Activated T-helper 1 cell treated with anti-CD3 and anti-CD28 coated beads, Interleukin-2, amount 50 U/mL, for 16 hours (primary cell): ENCODE data around the gene C10orf53.
"Not testable (repeated sequence)": the region's sequence is repeated elsewhere in the genome, so short reads cannot be mapped to it uniquely, and the experiment has no call there.

ENCODE experiments used
- DNase-seq, 2 donors: peaks; one replicate each; pipeline ENCODE4 v3.0.0-alpha.2; 2020; ENCODE audit warnings: low read depth in 1 of 2, low spot score in 1 of 2

C10orf53 gene

DNA sequence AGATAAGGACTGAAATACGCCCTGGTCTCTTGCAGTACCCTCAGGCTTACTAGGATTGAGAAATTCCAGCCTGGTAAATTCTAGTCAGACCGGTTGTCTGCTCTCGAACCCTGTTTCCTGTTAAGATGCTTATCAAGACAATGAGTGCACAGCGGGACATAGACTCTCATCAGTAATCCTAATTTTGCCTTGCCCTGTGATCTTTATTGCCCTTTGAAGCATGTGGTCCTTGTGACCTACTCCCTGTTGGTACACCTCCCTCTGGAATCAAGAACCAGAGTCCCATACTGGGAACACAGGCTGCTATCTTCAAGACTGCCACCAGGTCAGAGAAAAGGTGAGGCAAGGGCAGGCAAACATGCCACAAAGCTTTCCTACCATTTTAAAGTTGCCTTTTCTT is 7.2 kb downstream of the C10orf53 start:
- no peak for DNase-seq

DNA sequence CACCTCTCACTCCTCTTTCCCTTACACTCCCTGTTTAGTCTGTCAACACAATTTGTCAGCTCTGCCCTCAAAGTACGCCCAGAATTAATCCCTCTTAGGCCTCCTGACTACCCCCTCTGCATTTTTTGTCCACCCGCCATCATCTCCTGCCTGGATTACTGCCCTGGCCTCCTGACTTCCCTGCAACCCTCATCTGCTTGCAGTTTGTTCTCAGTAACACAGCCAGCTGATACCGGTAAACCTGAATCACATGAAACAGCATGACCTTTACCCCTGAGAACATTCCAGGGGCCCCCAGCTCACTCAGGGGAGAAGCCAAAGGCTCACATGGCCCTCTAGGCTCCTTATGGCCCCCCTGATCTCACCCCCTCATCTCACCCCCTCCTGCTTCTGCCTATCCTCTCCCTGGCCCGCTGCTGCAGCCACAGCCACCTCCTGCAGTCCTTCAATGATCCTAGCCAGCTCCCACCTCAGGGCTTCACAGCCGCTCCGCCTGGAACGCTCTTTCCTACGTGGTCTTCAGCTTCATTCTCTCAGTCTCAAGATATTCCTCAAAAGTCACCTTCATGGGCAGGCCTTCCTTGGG is 8.9 kb downstream of the C10orf53 start:
- no peak for DNase-seq

DNA sequence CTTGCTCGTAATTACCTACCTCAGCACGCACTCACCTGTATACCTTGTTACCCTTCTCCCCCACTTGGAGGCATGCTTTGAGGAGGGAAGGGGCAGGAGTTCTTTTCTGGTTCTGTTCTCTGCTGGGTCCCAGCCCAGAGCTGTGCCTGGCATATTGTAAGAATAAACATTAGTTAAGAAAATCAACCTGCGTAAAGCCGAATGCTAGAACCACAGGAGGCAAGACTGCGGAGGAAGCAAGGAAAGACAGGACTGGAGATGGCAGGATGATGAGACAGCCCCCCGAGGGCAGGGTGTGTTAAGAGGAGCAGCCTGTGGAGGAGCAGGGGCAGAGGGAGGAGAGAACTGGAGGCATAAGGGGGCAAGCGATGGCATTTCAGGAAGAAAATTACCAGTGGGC is 9.5 kb downstream of the C10orf53 start:
- DNase-seq = no peak

DNA sequence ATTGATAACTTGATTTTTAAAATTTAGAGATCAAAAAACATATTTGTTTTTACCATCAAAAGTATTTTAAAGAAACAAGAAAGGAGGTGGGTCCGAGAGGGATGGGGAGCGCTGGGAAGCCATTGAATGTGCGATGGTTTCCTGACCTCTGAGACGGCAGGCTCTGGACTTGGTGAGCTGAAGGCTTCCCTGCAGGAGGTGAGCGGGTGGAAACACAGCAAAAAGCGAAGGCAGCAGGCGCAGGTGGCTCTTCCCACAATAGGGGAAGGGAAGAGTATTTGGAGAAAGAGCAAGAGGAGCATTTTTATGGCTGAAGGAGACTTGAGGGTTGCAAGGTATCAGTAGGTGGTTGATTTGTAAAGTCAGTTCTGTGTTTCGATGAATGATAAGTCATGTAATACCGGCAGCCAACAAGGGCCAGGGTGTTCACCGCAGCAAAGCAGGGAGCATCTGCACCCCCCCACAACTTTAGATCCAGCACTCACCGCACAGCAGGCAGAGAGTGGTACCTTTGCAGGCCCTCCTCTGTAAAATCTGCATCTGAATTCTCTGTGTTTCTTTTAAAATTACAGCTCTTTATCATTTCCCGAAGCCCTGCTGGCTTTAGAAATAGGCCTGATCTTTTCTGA is 10.5 kb downstream of the C10orf53 start:
- no peak for DNase-seq

DNA sequence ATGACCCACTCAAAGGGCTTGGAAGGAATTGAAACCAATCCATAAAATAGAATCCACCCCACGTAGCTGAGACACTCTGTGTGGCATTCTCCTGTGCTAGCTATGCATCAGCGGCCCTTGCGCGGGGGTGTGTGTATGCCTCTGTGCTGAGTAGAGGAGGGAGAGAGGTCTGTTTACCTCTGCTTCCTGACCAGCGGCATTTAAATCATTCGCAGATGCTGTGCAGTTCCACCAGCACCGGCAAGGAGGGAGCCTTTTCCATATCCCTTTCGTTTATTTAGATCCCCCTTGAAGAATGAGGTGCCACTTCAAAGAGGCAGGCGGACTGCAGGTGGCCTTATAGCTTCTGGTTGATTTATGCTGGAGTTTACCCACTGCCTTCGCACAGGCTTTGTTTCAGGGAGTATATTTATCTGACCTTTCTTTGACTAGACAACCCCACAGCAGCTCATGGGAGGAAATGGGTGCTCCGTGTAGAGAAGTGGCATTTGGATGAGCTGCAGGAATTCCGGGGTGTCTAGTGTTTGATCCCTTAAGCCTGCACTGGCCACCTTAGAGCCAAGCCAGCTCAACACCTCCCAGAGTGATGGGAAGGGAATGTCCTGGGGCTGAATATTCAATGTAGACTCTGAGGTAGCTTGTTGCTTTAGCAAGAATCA is 11.4 kb downstream of the C10orf53 start:
- no peak for DNase-seq

DNA sequence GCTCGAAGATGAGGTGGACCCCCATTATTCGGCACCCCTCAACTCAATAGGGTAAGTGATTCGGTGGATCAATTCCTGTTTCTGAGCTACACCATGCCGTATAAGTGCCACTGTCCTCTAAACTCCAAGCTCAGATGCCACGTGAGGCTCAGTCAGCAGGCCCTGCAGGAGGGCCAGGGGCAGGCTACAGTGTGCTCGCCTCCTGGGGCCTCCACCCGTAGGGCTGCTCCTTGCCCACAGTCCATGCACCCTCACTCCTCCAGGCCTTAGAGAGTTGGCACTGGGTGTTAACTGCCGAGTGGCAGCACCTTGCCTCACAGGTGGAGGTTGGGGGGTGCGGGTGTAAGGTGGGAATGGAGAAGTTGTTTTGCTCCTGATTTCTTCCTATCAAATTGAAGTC is 12.1 kb downstream of the C10orf53 start:
- no peak for DNase-seq

DNA sequence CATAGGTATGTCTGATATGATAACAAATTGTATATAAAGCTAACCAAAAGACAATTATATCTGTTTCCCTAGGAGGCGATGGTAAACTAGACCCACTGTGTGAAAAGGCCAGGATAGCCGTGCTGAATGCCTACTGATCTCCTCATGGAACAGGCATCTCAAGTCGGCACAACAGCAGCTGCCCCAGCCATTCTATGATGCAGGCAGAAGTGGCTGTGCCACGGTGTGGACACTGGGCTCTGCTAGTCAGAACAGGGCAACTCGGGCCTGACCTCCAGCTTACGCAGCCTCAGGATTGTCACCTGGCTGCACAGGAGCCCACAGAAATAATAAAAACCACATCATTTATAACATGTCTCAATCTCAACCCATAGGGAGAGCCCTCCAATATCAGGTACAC is 15.0 kb downstream of the C10orf53 start:
- DNase-seq = no peak

DNA sequence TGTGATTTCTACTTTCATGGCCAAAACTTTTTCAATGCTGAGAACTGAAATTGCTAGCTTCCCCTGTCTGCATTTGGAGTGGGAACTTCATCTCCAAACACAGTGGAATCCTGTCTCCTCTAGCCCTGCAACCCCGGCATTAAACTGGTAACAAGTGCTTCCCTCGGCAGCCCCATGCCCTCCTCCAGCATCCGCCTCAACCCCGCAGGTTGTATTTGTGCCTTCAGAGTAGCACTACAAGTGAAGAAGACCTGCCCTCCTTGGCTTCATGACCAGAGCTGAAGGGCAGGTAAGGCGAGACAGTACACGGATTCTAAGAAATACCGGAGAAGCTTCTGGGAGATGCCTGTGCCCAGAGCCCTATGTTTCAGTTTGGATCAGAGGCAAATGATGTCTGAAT is 16.9 kb downstream of the C10orf53 start:
- DNase-seq = no peak

DNA sequence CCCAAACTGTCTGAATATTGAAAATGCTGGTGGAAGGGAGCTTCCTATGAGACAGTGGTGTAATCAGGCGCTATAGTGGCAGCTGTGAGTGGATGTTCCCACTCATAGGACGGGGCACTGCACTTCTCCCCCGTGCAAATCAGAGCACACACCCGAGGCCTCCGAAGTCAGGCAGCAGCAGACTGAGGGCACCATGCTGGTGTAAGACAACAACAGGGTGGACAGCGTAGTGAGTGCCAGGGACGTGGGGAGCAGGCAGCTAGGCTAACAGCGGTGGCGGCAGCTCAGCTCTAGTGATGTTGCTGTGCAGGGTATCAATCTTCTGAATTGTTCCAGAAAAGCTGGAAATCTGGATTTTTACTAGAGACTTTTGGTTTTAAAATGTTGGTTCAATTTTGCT is 19.2 kb downstream of the C10orf53 start:
- DNase-seq = no peak

DNA sequence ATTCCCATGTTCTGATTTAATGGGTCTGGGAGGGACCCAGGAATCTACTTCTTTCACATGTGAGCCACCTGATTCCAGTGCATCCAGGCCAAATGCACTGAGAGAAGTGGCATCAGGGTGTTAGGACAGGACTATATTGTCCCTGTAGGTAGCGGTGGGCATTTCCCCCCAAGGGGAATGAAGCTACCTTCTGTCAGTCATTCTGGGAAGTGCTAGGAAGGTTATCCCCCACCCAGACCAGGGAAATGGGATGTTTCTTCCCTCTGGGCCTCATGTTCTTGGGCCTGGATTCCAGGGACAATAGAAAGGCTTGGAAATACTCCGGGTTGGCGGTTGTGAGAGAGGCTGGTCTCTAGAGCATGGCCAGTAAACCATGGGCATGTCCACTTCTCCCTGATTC is 20.8 kb downstream of the C10orf53 start:
- DNase-seq = no peak

DNA sequence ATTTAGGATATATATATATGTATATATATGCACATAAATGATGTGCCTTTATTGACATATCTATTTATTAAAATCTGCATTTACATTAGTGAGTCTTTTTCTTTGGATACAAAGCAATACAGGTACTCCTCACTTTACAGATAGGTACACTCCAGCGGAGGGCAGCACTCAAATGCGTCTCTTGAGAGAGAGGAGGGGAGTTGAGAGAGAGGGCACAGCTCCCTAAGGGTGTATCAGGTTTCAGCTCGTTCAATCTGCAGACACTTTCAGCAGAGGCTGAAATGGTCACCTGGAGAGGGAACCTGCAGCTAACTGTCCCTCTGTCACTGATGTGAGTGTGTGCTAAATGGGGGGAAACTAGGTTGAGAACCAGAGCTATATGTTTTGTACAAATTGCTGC is 21.5 kb downstream of the C10orf53 start:
- no peak for DNase-seq

DNA sequence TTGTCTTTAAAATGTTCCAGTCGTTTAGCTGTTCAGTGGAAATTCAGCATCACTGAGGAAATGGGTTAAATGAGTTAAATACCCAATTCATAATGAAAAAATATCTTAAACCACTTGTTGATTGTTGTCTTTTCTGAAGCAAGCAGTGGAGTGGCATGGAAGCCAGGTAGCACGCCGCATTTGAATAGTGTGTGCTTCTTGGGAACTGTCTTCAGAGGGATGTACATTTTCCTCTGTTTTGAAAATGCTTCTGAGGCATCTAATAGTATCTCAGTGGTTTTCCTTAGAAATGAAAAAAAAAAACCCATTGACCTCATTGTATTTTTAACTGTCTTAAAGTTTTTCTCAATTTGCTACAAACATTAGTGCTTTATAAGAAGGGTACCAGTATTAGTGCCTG is 28.1 kb downstream of the C10orf53 start:
- no peak for DNase-seq

DNA sequence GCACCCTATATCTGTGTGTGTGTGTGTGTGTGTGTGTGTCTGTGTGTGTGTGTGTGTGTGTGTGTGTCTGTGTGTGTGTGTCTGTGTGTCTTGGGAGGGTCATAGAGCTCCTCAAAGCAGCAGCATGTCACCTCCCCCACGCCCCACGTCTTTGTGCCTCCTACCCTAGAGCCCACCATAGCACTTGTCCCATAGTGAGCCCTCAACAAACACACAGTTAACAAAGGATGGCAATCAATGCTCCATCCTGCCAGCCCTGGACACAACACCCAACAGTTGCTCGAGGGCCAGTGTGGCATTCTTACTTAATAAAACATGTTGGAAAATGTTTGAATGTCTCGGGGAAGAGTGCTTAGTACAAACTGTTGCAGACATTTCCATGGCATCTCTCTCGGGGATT is 30.5 kb downstream of the C10orf53 start:
- DNase-seq = no peak

DNA sequence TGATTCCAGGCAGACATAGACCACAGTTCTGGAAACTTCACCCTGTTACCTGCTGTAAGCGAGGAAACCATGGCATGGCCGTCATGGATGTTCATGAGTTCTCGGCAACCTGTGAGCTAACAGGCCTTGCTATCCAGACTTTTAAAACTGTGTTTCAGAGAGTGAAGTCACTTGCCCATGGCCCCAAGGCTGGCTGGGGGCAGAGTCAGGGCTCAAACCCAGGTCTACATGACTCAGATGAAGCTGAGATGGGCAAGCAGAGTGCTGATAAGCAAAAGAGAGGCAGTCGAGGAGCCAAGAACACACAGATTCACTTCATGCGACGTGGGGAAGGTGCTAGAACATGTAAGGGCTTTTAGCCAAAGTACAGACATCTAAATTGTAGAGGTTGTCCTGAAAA is 31.5 kb downstream of the C10orf53 start:
- DNase-seq = no peak

DNA sequence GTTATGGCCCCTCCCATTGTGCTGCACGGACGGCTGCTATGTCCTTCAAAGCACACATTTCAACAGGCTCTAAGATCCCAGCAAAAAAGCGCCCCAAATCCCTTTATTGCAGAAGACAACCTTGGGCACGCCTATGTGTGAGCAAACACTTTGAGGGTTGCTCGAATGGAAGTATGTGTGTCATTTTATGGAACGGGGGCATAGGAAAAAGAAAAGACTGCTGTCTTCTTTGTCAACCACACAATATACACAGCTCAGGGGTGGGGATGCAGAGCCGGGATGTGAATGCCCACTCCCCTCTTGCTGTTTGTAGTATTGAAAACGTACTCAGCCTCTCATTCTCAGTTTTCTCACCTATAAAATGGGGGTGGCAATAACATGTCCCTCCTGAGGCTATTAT is 32.0 kb downstream of the C10orf53 start:
- DNase-seq = no peak

DNA sequence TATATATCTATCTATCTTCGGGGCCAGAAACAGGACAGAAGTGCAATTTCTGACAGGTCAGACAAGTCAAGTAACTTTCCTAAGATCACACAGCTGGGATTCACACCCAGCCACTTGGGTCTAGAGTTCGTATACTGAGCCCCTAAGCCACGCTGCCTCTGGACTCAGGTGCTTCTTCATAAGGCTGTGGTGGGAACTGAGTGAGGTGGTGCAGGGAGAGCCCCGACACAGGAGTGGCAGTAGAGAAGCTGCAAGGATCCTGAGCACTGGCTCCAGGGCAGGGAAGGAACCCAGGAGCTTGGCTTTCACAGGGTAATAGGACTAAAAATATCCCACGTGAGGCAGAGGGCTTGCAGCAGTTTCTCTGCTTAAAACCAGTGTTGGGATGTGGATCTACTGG is 33.8 kb downstream of the C10orf53 start:
- DNase-seq = no peak

DNA sequence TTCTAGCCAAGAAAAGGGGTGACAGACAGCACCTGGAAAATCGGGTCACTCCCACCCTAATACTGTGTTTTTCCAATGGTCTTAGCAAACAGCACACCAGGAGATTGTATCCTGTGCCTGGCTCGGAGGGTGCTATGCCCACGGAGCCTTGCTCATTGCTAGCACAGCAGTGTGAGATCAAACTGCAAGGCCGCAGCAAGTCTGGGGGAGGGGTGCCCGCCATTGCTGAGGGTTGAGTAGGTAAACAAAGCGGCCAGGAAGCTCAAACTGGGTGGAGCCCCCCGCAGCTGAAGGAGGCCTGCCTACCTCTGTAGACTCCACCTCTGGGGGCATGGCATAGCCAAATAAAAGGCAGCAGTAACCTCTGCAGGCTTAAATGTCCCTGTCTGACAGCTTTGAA is 35.7 kb downstream of the C10orf53 start:
- DNase-seq = not testable (repeated sequence)

DNA sequence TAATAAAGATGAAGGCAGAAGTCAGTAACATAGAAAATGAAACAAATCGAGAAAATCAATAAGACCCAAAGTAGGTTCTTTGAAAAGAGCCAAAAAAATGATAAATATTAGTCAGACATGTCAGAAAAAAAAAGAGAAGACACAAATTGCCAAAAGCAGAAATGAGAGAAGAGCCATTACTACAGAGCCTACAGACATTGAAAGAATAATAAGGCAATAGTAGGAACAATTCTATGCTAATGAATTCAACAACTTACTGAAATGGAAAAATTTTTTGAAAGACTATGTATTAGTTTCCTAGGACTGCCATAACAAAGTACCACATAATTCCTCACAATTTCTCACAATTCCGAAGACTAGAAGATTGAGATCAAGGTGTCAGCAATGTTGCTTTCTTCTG is 47.1 kb downstream of the C10orf53 start:
- no peak for DNase-seq

DNA sequence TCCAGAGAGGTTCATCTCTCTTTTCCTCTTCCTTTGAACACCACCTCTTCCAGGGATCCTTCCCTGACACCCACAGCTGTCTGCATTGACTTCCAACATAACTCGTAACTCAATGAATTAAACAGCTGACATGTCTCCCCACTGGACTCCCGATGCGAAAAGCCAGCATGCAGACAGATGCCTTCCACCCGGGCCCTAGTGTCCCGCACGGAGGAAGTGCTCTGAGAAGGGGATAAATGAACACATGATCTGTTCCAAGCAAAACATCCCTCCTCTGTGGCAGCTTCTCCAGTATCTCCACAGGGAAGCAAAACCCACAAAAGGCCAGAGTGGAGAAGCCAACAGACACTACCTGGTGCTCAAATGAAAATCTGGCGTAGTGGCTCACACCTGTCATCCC is 54.4 kb downstream of the C10orf53 start:
- DNase-seq = no peak

DNA sequence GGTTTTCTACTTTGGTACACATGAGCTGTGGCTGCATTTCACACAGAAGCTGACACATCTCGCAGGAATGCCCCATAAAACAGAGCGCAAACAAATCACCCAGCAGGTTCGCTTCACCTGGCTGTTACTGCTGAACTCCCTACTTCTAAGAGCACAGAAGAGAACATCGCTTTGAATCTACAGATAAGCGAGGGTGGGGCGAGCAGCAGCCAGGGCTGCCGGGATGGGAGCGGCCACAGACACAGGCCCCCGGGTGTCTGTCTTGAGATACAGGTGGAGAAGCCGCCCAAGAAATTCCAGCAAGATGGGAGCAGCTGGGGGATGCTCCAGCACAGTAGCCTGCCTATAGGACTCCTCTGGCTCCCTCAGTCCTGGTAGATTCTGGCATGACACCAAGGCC is 55.2 kb downstream of the C10orf53 start:
- DNase-seq = no peak

DNA sequence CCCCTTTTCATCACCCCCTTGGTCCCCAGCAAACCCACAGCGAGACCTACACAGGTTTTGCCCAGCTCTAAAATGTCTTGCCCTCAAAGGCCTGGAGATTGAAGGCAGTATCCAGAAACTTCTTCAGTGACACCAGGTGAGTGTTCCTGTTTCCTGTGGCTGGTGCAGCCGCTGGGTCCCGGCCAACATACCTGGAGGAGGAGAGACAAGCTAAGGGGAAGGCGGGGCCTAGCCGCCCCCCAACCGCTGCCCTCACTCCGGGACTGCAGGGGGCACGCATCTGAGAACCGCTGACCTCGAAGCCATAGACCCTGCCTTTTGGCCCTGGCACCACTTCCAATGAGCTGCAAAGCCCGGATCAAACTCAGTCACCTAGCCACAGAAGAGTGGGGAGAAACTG is 55.7 kb downstream of the C10orf53 start:
- DNase-seq = no peak

DNA sequence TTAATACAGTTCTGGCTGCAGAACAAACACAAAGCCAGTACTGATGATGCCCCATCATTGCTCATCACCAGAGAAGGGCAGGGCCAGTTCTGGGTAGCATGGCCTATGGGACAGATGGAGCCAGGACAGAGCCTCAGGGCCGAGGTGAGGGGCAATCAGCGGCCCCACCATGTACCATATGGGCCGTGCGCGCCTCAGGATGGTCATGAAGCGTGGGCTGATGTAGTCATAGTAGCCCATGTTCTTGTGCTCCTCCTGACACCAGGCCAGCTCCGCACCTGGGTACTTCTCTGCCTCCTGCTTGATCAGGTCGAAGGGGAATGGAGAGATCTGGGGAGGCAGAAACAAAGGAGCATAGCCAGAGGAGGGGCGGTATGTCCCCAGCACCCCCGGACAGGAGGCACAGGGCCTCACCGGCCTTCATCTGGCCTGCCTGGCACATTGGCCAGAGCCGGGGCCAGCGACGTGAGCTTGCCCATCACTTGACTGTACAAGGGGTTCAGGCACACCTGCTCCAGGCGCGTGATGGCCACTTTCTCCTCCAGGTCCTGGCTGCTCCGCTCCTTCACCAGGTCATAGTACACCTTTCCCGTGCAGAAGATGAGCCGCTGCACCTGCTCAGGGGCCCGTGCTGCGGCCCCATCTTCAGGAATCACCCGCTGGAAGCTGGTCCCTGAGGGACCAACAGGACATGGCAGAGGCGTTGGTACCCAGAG is 56.6 kb downstream of the C10orf53 start:
- DNase-seq = no peak
